HepG2 (cell line): ENCODE data around the gene C1QTNF6. TPM values are rescaled to one million over a fixed set of nuclear protein-coding genes. Genes with fewer than 3 reads are reported as not detected.
A peak's percentile ranks its signal among the peaks of the same experiment; 100 is the strongest.

Source experiments
- ATAC-seq: fragments of 200-7000 bp; cut with Tn5 transposase; 3 replicates; pipeline ENCODE4 v1.9.1; 2020; ENCODE audit warnings: mild to moderate bottlenecking, moderate library complexity
- BruUV-seq: library from RNA; stranded (reverse); fragments of 400-500 nt; replicated peaks from 2 replicates; lab custom pipeline; 2021; lab: Mats Ljungman, UMichigan
- CTCF ChIA-PET: fragments of 300-600 bp; formaldehyde crosslinking; extraction: SDS; loops from one replicate; lab custom pipeline; 2021; ENCODE audit warnings: low total read pairs, inconsistent platforms, low intra/inter-chr PET ratio; lab: Yijun Ruan, JAX
- POLR2A ChIA-PET: fragments of 350-600 bp; sonication (Branson Sonifier 250); formaldehyde crosslinking; loops from one replicate; lab custom pipeline; 2020; ENCODE audit warnings: antibody characterized with exemption, inconsistent platforms; lab: Yijun Ruan, JAX
- DNase-seq: peaks from one replicate; pipeline ENCODE4 v3.0.0-alpha.2; 2015; ENCODE audit warnings: low spot score
- FAIRE-seq: peaks from 3 replicates; lab custom pipeline; 2011; peaks lifted over from hg19 to GRCh38; lab: Jason Lieb, UNC
- H2AFZ ChIP-seq: one replicate; pipeline ENCODE4 v1.6.1; 2011; ENCODE audit warnings: low read length, inconsistent platforms
- H3K27ac ChIP-seq: fragments of 300-600 bp; 3 replicates; pipeline ENCODE4 v1.8.0; 2011; ENCODE audit warnings: mixed run types, mild to moderate bottlenecking, mixed read lengths, low read length, inconsistent platforms; ENCODE audit not compliant: insufficient read depth; ENCODE audit errors: extremely low read length
- H3K27me3 ChIP-seq, 2 experiments: fragments of 200-600 bp in 1 of 2; 2 replicates in 1 of 2; 3 replicates in 1 of 2; pipeline versions ENCODE4 v1.6.0 to v1.8.0; 2011; ENCODE audit warnings: low read length in 2 of 2, mild to moderate bottlenecking in 2 of 2, moderate library complexity in 2 of 2, inconsistent platforms in 1 of 2; ENCODE audit not compliant: insufficient read depth in 2 of 2, control insufficient read depth in 1 of 2
- H3K36me3 ChIP-seq, 2 experiments: fragments of 200-600 bp in 1 of 2; replicated peaks in 1 of 2; 2 replicates in 1 of 2; 3 replicates in 1 of 2; pipeline versions ENCODE4 v1.5.1 to v1.8.0; 2011; ENCODE audit warnings: low read length in 2 of 2, inconsistent platforms in 1 of 2; ENCODE audit not compliant: insufficient read depth in 2 of 2, control insufficient read depth in 1 of 2
- H3K4me1 ChIP-seq: 2 replicates; pipeline ENCODE4 v1.5.1; 2012; ENCODE audit warnings: low read length, inconsistent platforms; ENCODE audit not compliant: insufficient read depth
- H3K4me2 ChIP-seq: 2 replicates; pipeline ENCODE4 v1.6.0; 2011; ENCODE audit warnings: low read depth, low read length, inconsistent platforms
- H3K4me3 ChIP-seq, 3 experiments: fragments of 200-600 bp in 1 of 3; sonication (generic), shearing (Covaris generic) in 1 of 3; replicated peaks in 1 of 3; 2 replicates each; pipeline ENCODE4 v1.5.1; 2011 to 2016; ENCODE audit warnings: low read length in 3 of 3, inconsistent platforms in 2 of 3, low read depth in 2 of 3, mild to moderate bottlenecking in 2 of 3, control low read depth in 1 of 3, mixed read lengths in 1 of 3; ENCODE audit not compliant: insufficient read depth in 1 of 3
- H3K79me2 ChIP-seq: one replicate; pipeline ENCODE4 v1.6.1; 2011; ENCODE audit warnings: low read length, inconsistent platforms; ENCODE audit not compliant: insufficient read depth
- H3K9ac ChIP-seq: 2 replicates; pipeline ENCODE4 v1.6.0; 2011; ENCODE audit warnings: mild to moderate bottlenecking, low read depth, low read length, inconsistent platforms; ENCODE audit not compliant: insufficient read depth
- H3K9me3 ChIP-seq: 2 replicates; pipeline ENCODE4 v1.5.1; 2012; ENCODE audit warnings: mild to moderate bottlenecking, low read length
- H4K20me1 ChIP-seq: 2 replicates; pipeline ENCODE4 v1.6.0; 2011; ENCODE audit warnings: inconsistent platforms, mild to moderate bottlenecking, low read length, moderate library complexity; ENCODE audit not compliant: insufficient read depth
- BHLHE40 ChIP-seq: IDR thresholded peaks from 2 replicates; pipeline ENCODE4 v1.6.1; 2011; ENCODE audit warnings: low read length, improper control_type of control experiment
- CHD2 ChIP-seq: IDR thresholded peaks from 2 replicates; pipeline ENCODE4 v1.6.1; 2011; ENCODE audit warnings: low read depth, low read length, improper control_type of control experiment
- EED ChIP-seq: sonication (generic); formaldehyde crosslinking; IDR thresholded peaks from 2 replicates; pipeline ENCODE4 v1.5.0; 2020; ENCODE audit warnings: mild to moderate bottlenecking, missing genetic modification reagents
- EHMT2 ChIP-seq: fragments of 200-600 bp; sonication (generic); IDR thresholded peaks from 2 replicates; pipeline ENCODE4 v1.7.0; 2017; ENCODE audit warnings: antibody characterized with exemption, low read depth, low read length, borderline replicate concordance
- FOSL1 ChIP-seq: sonication (generic); formaldehyde crosslinking; IDR thresholded peaks from 2 replicates; pipeline ENCODE4 v1.9.0; 2021; ENCODE audit warnings: missing genetic modification reagents, borderline replicate concordance
- FOXC1 ChIP-seq: sonication (generic); formaldehyde crosslinking; IDR thresholded peaks from 2 replicates; pipeline ENCODE4 v1.8.0; 2022; ENCODE audit warnings: mild to moderate bottlenecking, missing genetic modification reagents, borderline replicate concordance
- IRX3 ChIP-seq: sonication (generic); formaldehyde crosslinking; IDR thresholded peaks from 2 replicates; pipeline ENCODE4 v1.8.1; 2023; ENCODE audit warnings: mild to moderate bottlenecking, low read depth, missing genetic modification reagents, borderline replicate concordance
- MTA1 ChIP-seq: sonication (generic); formaldehyde crosslinking; IDR thresholded peaks from 2 replicates; pipeline ENCODE4 v1.4.0; 2020; ENCODE audit warnings: missing genetic modification reagents, mild to moderate bottlenecking, borderline replicate concordance
- MXD4 ChIP-seq: IDR thresholded peaks from 2 replicates; pipeline ENCODE4 v1.6.1; 2016; ENCODE audit warnings: mild to moderate bottlenecking, missing biosample characterization, missing genetic modification reagents
- RARG ChIP-seq: sonication (generic); formaldehyde crosslinking; IDR thresholded peaks from 2 replicates; pipeline ENCODE4 v1.4.0; 2020; ENCODE audit warnings: low read depth, mild to moderate bottlenecking, missing genetic modification reagents
- SP140L ChIP-seq: sonication (generic); formaldehyde crosslinking; IDR thresholded peaks from 2 replicates; pipeline ENCODE4 v1.4.0; 2020; ENCODE audit warnings: missing genetic modification reagents, borderline replicate concordance
- TBX3 ChIP-seq: fragments of 450-650 bp; IDR thresholded peaks from 2 replicates; pipeline ENCODE4 v1.6.1; 2017; ENCODE audit warnings: antibody characterized with exemption, mild to moderate bottlenecking, inconsistent platforms, borderline replicate concordance
- THYN1 ChIP-seq: sonication (generic); formaldehyde crosslinking; IDR thresholded peaks from 2 replicates; pipeline ENCODE4 v1.8.1; 2023; ENCODE audit warnings: low read depth, mild to moderate bottlenecking, moderate library complexity, missing genetic modification reagents, borderline replicate concordance
- ZFX ChIP-seq: sonication (generic); formaldehyde crosslinking; IDR thresholded peaks from 2 replicates; pipeline ENCODE4 v1.4.0; 2020; ENCODE audit warnings: mild to moderate bottlenecking, low read depth, missing genetic modification reagents, moderate library complexity
- ZMYM2 ChIP-seq: sonication (generic); formaldehyde crosslinking; IDR thresholded peaks from 2 replicates; pipeline ENCODE4 v1.8.0; 2022; ENCODE audit warnings: mild to moderate bottlenecking, missing genetic modification reagents
- ZMYM3 ChIP-seq: sonication (generic); formaldehyde crosslinking; IDR thresholded peaks from 2 replicates; pipeline ENCODE4 v1.5.1; 2020; ENCODE audit warnings: mild to moderate bottlenecking, missing genetic modification reagents
- ZNF768 ChIP-seq: sonication (generic); formaldehyde crosslinking; IDR thresholded peaks from 2 replicates; pipeline ENCODE4 v1.4.0; 2020; ENCODE audit warnings: missing genetic modification reagents
- ZNF841 ChIP-seq: sonication (generic); formaldehyde crosslinking; IDR thresholded peaks from 2 replicates; pipeline ENCODE4 v1.8.1; 2023; ENCODE audit warnings: missing genetic modification reagents, borderline replicate concordance
- WGBS: methylation state at CpG from one replicate; pipeline ENCODE4 v1.1.6; 2017; ENCODE audit warnings: low lambda C conversion rate; 5-methylcytosine and 5-hydroxymethylcytosine counted together
- in situ Hi-C: cut with HindIII; loops from 2 replicates; pipeline ENCODE4 v1.10.0; 2017; ENCODE audit warnings: low pct_unique_long_range_greater_than_20kb; ENCODE audit not compliant: extremely low pct_ligation_motif_present
- intact Hi-C: fragments of 100-400 bp; cut with micrococcal nuclease; formaldehyde crosslinking; loops from one replicate; pipeline ENCODE4 v1.10.0; 2022; ENCODE audit not compliant: unreplicated experiment
- polyA plus RNA-seq, 8 experiments: library from polyadenylated mRNA; depleted of rRNA in 3 of 8; stranded (reverse) in 7 of 8; unstranded in 1 of 8; fragments of >200 nt; fragmentation: Illumina TruSeq in 4 of 8; extraction: Trizol in 4 of 8; gene quantifications; 2 replicates each; pipeline versions ENCODE4 v1.2.1 to v1.2.3, GENCODE V29; 2011 to 2016; ENCODE audit warnings: low read depth in 4 of 8, missing spikeins in 1 of 8, mixed read lengths in 1 of 8; ENCODE audit not compliant: insufficient read depth in 1 of 8
- total RNA-seq, 5 experiments: library from RNA; depleted of rRNA; stranded (reverse); fragments of >200 nt; fragmentation: Illumina TruSeq; extraction: Trizol; gene quantifications; 2 replicates each; pipeline ENCODE4 v1.2.3, GENCODE V29; 2016; ENCODE audit warnings: low read depth in 1 of 5
- TF ChIP-seq, protein P1 (sequence below): sonication (generic); formaldehyde crosslinking; IDR thresholded peaks from 2 replicates; pipeline ENCODE4 v1.4.0; 2020; ENCODE audit warnings: low read depth, missing genetic modification reagents
- TF ChIP-seq, protein P2 (sequence below): sonication (generic); formaldehyde crosslinking; IDR thresholded peaks from 2 replicates; pipeline ENCODE4 v1.4.0; 2020; ENCODE audit warnings: mild to moderate bottlenecking, missing genetic modification reagents

C1QTNF6 gene
- total and polyA plus RNA-seq, 2 of the 13 experiments (the other 11 are each of a cell fraction or from before 2014, with no cell fraction given) = 2.7 to 6.9 TPM

DNA sequence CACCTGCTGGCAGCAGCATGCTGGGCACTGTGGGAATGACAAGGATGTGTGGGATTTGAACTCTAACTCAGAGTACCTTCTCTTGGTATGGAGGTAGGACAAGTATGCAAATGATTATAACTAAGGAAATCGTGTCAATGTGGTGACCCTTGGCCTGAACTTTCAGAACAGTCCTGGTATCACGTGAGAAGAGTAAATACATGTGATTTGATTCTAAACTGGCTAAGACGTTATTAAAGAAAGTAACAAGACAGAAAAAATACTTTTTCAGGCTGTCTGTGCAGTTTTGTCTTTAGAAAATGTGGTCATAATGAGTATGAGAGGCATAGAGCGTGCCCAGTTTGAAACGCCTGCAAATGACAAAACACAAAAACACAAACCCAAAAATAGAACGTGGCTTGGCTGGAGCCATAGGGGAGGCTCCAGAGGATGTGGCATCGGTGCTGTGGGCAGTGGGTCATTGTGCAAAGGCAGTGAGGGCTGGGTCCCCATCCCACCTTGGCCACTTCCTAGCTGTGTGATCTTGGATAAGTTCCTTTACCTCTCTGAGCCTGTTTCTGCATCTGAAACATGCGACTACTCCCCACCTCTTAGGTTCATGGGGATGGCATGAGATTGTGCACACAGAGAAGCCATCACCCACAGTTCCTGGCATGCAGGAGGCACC, 19.9 kb downstream of the C1QTNF6 start:
- intact Hi-C loops = no loop called here

DNA sequence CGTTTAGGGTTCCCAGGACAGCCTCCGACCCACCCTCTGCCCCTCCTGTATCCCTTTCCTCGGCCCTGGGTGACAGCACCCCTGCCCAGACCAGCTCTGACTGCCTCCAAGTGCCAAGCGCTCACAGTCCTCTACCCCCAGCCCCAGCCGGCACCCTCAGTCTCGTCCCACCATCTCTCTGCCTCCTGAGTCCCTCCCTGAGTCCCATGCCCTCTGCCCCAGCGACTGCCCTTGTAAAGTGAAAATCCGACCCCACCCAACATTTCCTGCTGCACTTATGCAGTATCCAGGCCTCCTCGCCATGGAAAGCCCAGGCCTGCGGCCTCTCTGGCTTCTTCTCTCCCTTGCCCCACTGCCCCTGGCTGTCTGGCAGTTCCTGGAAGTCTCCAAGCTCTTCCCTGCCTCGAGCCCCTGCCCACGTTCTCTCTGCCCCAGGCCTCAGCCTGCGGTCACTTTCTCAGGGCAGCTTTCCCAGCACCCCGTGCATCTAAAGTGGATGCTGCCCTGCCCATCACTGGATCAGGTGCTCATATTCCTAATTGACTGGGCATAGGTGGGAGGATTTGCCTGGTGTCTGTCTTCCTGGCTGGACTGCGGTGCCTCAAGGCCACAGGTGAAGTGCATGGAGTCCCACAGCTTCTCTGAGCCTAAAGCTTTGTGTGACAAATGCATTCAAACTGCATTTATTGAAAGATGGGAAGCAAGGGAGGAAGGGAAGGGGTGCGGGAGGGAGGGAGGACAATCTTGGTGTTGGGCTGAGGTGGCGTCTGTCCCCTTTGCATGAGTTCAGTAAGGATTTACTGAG, 20.7 kb downstream of the C1QTNF6 start:
- in situ Hi-C loops (no loop called here), intact Hi-C loops (no loop called here)
- Histone ChIP-seq H3K79me2 (no peaks in the 10 kb centered on the region), H3K27me3 (peaks cover 6 to 18% of the 10 kb centered on the region in 2 experiments; a peak in 3 of 5 replicates), H3K4me2 (no peak overlapping the region; the same call in 1 of the 2 replicates), H3K9me3 (no peaks in the 10 kb centered on the region), H3K4me3 (no peak overlapping the region), H2AFZ (no peak overlapping the region), H3K4me1 (peaks cover 39% of the 10 kb centered on the region), H4K20me1 (no peaks in the 10 kb centered on the region), H3K36me3 (no peaks in the 10 kb centered on the region), H3K27ac (no peak overlapping the region), H3K9ac (no peak overlapping the region)
- ATAC-seq (no peak), DNase-seq (no peak), FAIRE-seq (no peak)
- no TSS peak for BruUV-seq
- 33% methylated on average over 17 of the region's 17 CpGs for WGBS
- CTCF ChIA-PET = interaction anchor here (1.7 to 3.5 kb wide), 2 partner anchors 31 to 93 kb away, joined by 10 to 57 read pairs; no protein-coding TSS in a partner anchor
- POLR2A ChIA-PET = interaction anchor here (0.6 to 1.1 kb wide), 2 partner anchors 11 to 30 kb away, joined by 3 to 4 read pairs; no protein-coding TSS in a partner anchor
- TF ChIP-seq, protein P1, sequence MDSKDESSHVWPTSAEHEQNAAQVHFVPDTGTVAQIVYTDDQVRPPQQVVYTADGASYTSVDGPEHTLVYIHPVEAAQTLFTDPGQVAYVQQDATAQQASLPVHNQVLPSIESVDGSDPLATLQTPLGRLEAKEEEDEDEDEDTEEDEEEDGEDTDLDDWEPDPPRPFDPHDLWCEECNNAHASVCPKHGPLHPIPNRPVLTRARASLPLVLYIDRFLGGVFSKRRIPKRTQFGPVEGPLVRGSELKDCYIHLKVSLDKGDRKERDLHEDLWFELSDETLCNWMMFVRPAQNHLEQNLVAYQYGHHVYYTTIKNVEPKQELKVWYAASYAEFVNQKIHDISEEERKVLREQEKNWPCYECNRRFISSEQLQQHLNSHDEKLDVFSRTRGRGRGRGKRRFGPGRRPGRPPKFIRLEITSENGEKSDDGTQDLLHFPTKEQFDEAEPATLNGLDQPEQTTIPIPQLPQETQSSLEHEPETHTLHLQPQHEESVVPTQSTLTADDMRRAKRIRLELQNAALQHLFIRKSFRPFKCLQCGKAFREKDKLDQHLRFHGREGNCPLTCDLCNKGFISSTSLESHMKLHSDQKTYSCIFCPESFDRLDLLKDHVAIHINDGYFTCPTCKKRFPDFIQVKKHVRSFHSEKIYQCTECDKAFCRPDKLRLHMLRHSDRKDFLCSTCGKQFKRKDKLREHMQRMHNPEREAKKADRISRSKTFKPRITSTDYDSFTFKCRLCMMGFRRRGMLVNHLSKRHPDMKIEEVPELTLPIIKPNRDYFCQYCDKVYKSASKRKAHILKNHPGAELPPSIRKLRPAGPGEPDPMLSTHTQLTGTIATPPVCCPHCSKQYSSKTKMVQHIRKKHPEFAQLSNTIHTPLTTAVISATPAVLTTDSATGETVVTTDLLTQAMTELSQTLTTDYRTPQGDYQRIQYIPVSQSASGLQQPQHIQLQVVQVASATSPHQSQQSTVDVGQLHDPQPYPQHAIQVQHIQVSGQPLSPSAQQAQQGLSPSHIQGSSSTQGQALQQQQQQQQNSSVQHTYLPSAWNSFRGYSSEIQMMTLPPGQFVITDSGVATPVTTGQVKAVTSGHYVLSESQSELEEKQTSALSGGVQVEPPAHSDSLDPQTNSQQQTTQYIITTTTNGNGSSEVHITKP (CRISPR knock-in tag) = no peak
- no peak for TF ChIP-seq EHMT2
- no peak for TF ChIP-seq ZMYM2 (CRISPR knock-in tag)
- no peak for TF ChIP-seq FOXC1 (CRISPR knock-in tag)
- TF ChIP-seq SP140L (CRISPR knock-in tag) = no peak
- TF ChIP-seq, protein P2, sequence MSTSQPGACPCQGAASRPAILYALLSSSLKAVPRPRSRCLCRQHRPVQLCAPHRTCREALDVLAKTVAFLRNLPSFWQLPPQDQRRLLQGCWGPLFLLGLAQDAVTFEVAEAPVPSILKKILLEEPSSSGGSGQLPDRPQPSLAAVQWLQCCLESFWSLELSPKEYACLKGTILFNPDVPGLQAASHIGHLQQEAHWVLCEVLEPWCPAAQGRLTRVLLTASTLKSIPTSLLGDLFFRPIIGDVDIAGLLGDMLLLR (CRISPR knock-in tag) = no peak

More for the DNA sequence above, 19.9 kb downstream of the C1QTNF6 start:
- no peaks in the 10 kb centered on the region for H3K79me2 ChIP-seq
- H3K9ac ChIP-seq = no peak overlapping the region
- no peaks in the 10 kb centered on the region for H3K36me3 ChIP-seq
- H3K4me2 ChIP-seq = no peak overlapping the region
- ATAC-seq (no peak), DNase-seq (no peak), FAIRE-seq (no peak)
- no peak for TF ChIP-seq IRX3 (CRISPR knock-in tag)
- no peak for TF ChIP-seq THYN1 (CRISPR knock-in tag)
- no peak for TF ChIP-seq ZFX (CRISPR knock-in tag)
- TF ChIP-seq ZNF768 (CRISPR knock-in tag) = peak; percentile 95
- TF ChIP-seq TBX3 = no peak
- no peak for TF ChIP-seq CHD2
- no peak for TF ChIP-seq ZNF841 (CRISPR knock-in tag)
- TF ChIP-seq FOSL1 (CRISPR knock-in tag) = no peak
- peak; percentile 46; the same call in 1 of the 2 replicates for TF ChIP-seq ZMYM3 (CRISPR knock-in tag)
- no peak for TF ChIP-seq MTA1
- no peak for TF ChIP-seq BHLHE40
- TF ChIP-seq EED (CRISPR knock-in tag) = no peak
- TF ChIP-seq MXD4 (CRISPR knock-in tag) = no peak
- no peak for TF ChIP-seq RARG (CRISPR knock-in tag)
- H3K4me3 ChIP-seq = no peak overlapping the region
- ChIA-PET CTCF (interaction anchor here (3.5 kb wide), 1 partner anchor 31 kb away, joined by 57 read pairs; no protein-coding TSS in a partner anchor), POLR2A (no interaction called here)
- H3K27me3 ChIP-seq = peaks cover 6 to 18% of the 10 kb centered on the region in 2 experiments; a peak in 3 of 5 replicates
- no TSS peak for BruUV-seq
- WGBS = 15% methylated on average over 8 of the region's 8 CpGs
- no peaks in the 10 kb centered on the region for H3K9me3 ChIP-seq
- no peak overlapping the region for H2AFZ ChIP-seq
- no peak overlapping the region for H3K27ac ChIP-seq
- H3K4me1 ChIP-seq = peaks cover 35% of the 10 kb centered on the region
- no peaks in the 10 kb centered on the region for H4K20me1 ChIP-seq
- in situ Hi-C loops = no loop called here
